ENCODE data around the gene AFAP1L2.

Gene AFAP1L2

GRCh38 chr10:114308531-114309363 lies 95.6 kb downstream of the AFAP1L2 start:
- no peak for DNase-seq

GRCh38 chr10:114307731-114308130 lies 96.6 kb downstream of the AFAP1L2 start:
- no peak for DNase-seq

GRCh38 chr10:114306116-114306973 lies 98.0 kb downstream of the AFAP1L2 start:
- no peak for DNase-seq

- no peak for DNase-seq
Observed at GRCh38 chr10:114305521-114305925, 98.8 kb downstream of the AFAP1L2 start.

DNA sequence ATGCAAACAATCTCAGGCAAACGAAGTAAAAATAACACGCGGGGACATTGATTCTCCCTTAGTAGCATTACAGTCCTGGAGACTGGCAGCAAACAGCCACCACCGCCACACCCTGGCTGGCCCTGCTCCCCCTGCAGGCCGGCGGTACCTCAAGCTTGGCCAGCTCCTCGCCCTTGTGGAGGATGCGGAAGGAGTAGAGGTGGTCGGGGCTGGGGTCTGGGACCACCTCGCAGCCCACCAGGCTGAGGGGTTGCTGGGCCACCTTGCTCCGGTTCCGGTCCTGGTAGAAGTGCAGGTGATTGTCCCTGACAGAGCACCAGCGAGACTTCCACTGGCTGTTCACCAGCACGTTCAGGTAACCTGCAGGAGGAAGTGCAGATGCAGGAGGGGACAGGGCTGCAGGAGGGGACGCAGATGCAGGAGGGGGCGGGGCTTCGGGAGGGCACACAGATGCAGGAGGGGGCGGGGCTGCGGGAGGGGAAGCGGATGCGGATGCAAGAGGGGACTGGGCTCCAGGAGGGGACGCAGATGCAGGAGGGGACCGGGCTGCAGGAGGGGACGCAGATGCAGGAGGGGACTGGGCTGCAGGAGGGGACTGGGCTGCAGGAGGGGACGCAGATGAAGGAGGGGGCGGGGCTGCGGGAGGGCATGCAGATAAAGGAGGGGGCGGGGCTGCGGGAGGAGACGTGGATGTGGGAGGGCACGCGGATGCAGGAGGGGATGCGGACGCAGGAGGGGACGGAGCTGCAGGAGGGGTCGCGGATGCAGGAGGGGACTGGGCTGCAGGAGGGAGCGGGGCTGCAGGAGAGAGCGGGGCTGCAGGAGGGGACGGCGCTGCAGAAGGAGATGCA lies 99.5 kb downstream of the AFAP1L2 start:
- DNase-seq = no peak

- DNase-seq = peak; percentile 76 to 77
Observed at GRCh38 chr10:114304017-114304570, 100.2 kb downstream of the AFAP1L2 start.

DNA sequence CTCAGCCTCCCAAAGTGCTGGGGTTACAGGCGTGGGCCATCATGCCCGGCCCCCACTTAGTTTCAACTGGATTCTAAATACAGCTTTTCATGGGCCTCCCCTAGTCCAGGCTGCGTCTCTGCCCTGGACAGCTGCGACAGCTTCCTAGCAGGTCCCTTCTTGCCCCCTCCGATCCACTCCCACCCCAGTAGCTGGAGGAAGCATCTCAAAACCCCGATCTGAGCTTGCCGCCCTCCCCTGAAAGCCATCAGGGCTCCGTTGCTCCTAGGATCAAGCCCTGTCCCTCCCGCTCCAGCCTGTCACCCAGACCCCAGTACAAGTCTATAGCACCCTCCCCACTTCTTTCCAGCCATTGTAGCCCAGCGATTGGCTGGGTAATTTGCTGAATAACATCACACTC lies 100.7 kb downstream of the AFAP1L2 start:
- DNase-seq = no peak

DNA sequence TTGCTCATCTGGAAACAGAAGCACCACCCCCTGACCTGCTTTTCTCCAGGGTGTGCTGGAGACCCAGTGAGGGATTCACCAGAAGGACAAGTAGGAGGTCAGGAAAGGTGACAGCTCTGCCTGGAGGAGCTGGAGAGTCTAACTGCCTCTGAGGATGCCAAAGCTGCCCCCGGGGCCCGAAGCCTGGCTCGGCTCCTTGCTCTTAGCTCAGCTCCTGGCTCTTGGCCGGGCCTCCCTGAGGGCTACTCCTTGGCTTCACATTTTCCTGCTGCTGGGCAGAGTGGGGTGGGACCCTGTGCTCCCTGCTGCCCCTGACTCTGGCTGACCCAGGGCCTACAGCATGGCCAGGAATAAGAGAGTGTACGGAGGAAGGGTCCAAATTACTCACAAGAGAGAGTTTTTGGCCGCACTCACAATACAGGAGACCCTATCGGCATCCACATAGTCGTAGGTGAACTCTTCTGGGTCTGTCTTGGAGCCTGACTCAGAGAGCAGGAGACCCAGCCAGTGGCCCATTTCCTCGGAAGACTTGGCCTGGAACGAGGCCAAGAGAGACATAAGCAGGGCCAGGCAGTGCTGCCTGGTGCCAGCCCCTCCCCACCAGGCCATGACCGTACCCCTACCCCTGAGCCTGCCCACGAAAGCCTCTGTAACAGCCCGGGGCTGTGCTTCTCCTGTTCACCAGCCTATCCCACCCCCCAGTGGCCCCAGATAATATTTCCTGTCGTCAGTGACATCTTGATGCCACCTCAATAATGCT lies 102.2 kb downstream of the AFAP1L2 start:
- no peak for DNase-seq

- no peak for DNase-seq
Observed at GRCh38 chr10:114301177-114301576, 103.1 kb downstream of the AFAP1L2 start.

DNA sequence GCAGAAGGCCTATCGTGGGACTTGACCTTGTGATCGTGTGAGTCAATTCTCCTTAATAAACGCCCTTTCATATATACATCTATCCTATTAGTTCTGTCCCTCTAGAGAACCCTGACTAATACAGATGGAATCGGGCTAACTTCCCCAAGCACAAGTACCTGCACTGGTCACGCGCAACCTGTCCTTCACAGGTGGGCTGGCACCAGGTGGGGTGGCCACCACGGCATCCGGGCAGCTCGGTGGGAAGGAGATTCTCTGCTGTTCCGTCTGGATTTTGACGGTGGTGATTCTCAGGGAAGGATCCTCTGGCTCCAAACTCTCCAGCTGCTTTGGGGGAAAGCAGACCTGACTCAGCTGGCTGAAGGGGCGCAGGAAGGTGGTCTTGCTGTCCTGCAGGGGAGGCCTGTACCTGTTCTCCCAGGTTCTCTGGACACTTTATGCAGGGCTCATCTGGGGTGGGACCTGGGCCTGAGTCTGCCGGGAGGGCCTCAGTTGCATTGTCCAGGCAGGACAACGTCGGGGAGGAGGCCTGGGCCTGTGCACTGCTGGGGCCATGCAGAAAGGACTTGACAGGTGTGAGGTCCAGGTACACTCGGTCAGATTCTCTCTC lies 104.2 kb downstream of the AFAP1L2 start:
- no peak for DNase-seq

GRCh38 chr10:114297136-114297705 lies 107.1 kb downstream of the AFAP1L2 start:
- no peak for DNase-seq

DNA sequence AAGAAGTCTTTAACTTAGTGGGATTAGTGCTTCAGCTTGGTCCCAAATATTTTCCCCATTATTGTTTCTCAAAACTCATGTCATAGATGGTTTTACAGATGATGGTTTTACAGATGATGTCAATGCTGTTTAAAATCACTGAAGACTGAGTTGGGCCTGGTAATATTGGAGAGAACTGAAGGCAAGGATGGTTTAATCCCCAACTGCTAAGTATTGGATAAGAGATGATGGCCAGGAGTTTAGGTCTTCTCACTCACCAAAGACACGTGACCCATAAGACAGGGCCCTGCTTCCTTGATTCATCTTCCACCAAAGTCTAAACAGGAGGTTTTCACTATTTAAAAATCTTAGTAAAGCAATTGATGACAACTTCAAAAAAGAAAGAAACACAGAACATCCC lies 108.9 kb downstream of the AFAP1L2 start:
- DNase-seq = no peak

DNA sequence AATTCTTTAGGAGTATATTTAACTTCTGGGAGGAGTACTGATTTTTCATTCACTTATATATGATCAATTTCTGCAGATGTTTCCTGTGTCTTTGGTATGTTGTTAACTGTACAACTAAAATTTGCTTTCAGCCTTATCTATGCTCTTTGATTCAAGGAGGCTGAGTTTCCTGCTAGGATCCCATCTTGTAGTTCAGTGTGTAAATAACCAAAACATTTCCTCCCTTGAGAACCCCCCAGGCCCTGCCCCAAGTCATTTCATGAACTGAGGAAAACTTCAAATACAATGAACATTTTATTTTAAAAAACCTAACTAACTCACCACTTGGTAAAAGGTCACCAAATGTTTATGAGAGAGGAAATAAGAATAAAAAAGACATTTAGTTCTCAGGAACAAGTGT lies 109.8 kb downstream of the AFAP1L2 start:
- DNase-seq = no peak

GRCh38 chr10:114293075-114293474 lies 111.2 kb downstream of the AFAP1L2 start:
- no peak for DNase-seq

- no peak for DNase-seq
Observed at GRCh38 chr10:114291516-114291915, 112.8 kb downstream of the AFAP1L2 start.

- no peak for DNase-seq
Observed at GRCh38 chr10:114291076-114291475, 113.2 kb downstream of the AFAP1L2 start.

DNA sequence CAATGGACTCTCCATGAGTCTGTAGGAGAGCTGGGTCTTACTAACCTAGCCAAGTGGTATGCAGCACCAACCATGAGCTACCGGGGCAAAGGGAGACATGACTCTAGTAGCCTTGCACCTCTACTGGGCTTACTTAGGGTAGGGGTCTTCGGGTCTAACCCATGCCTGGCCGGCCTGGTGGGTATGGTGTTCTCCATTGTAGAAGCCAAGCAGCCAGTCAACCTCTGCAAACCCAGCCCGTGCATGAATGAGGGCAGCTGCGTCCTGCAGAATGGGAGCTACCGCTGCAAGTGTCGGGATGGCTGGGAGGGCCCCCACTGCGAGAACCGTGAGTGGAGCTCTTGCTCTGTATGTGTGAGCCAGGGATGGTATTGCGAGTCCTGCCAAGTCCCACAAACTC lies 114.3 kb downstream of the AFAP1L2 start:
- DNase-seq = no peak

GRCh38 chr10:114289096-114289436 lies 115.2 kb downstream of the AFAP1L2 start:
- DNase-seq = no peak

DNA sequence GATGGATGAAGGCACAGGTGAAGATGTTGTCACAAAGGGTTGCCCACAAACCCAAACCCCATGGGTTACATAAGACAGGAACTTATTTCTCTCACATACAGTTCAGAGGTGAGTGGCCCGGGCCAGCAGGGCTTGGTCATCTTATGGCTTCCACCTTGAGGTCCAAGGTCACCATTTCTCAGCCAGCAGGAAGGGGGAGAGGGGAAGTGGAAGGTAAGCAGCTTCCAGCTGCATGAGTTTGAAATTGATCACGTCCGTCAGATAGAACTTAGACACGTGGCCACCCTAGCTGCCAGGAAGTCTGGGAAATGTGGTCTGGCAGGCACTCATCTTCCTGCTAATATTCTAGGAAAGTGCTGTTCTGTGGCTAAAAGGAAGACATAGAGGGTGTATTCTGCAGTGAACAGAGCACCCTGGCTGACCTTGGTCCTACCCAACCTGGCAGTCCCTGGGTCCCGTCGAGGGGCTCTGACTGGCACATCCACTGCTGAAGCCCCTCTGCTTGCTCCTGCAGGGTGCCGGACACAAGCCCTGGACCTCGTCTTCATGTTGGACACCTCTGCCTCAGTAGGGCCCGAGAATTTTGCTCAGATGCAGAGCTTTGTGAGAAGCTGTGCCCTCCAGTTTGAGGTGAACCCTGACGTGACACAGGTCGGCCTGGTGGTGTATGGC lies 115.7 kb downstream of the AFAP1L2 start:
- DNase-seq = no peak

DNA sequence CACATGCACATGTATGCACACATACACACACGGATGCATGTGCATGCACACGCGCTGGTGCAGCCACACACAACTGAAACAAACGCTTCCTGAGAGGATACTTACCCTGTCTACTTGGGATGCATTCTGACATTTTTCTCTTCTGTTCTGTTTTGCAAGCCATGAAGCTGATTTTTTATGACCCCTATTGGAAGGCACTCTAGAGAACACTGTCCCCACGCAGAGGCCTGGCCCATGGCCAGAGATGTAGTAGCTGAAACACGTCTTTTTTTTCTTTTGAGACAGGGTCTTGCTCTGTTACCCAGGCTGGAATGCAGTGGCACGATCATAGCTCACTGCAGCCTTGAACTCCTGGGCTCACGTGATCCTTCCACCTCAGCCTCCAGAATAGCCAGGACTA lies 117.4 kb downstream of the AFAP1L2 start:
- no peak for DNase-seq
